GM12865 (cell line): ENCODE measurements around the gene ENTPD6.

Experiments used
- DNase-seq: peaks from one replicate; pipeline ENCODE4 v3.0.0; 2010; ENCODE audit warnings: low read depth
- H3K4me3 ChIP-seq: 2 replicates; pipeline ENCODE4 v1.5.1; 2011; ENCODE audit warnings: mild to moderate bottlenecking, low read depth, low read length, control low read depth
- CTCF ChIP-seq: IDR thresholded peaks from 2 replicates; pipeline ENCODE4 v1.5.1; 2011; ENCODE audit warnings: low read length, control low read depth, low read depth, inconsistent platforms; ENCODE audit not compliant: insufficient read depth; ENCODE audit errors: missing control alignments

Gene ENTPD6

GRCh38 chr20:25215521-25215920, 20.0 kb downstream of the ENTPD6 start:
- TF ChIP-seq CTCF = no peak
- DNase-seq = no peak
- H3K4me3 ChIP-seq = no peak overlapping the region

GRCh38 chr20:25216199-25216945, 20.9 kb downstream of the ENTPD6 start:
- DNase-seq = no peak
- no peak for TF ChIP-seq CTCF
- no peak overlapping the region for H3K4me3 ChIP-seq

DNA sequence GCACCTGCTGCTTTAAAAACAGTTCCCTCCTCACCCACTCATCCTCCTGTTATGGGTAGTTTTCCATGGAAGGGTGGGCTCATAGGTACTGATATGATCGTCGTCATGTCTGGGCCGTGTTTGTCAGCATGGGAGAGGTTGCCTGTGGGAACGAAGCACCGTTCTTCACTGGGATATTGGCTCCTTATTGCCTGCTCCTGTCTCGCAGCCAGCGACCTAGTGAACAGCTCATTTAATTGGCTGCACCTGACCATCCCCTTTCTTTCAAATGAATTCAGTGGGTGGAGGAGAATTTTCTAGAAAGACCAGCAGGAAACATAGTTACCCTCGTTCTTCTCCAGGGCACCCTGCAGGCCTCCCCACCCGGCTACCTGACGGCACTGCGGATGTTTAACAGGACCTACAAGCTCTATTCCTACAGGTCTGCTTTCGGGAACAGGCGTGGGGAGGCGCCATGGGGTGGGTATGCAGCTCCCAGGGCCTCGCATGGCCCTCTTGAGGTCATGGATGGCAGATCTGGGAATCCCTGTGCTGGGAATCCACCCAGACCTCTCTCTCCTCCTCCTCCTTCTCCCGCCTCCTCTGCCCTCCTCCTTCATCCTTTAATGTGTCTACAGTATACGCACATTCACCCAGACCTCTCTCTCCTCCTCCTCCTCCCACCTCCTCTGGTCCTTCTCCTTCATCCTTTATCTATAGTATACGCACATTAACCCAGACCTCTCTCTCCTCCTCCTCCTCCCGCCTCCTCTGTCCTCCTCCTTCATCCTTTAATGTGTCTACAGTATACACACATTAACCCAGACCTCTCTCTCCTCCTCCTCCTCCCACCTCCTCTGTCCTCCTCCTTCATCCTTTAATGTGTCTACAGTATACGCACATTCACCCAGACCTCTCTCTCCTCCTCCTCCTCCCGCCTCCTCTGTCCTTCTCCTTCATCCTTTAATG, 21.9 kb downstream of the ENTPD6 start:
- DNase-seq = no peak
- no peak overlapping the region for H3K4me3 ChIP-seq
- TF ChIP-seq CTCF = no peak

GRCh38 chr20:25218109-25218486, 22.6 kb downstream of the ENTPD6 start:
- no peak for TF ChIP-seq CTCF
- no peak overlapping the region for H3K4me3 ChIP-seq
- DNase-seq = no peak

GRCh38 chr20:25218492-25218891, 23.0 kb downstream of the ENTPD6 start:
- no peak for TF ChIP-seq CTCF
- H3K4me3 ChIP-seq = no peak overlapping the region
- DNase-seq = no peak

DNA sequence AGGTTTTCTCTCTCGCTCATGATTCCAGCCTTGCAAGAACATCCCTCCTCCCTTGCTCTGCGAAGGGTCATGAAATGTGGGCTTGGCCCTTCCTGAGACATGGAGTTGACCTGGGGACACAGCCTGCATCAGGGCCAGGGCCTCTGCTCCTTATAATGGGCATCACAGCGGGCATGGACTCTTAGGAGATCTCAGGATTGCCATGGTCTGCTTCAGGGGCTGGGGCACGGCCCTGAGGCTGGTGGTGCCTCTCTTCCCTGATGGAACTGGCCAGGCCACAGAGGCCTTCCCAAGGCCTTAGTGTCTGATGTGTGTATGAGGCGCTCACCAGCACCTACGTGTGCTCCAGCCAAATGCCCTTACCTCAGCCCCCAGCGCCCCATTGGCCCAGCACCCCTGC, 23.9 kb downstream of the ENTPD6 start:
- no peak overlapping the region for H3K4me3 ChIP-seq
- no peak for DNase-seq
- no peak for TF ChIP-seq CTCF
